HepG2 (cell line): ENCODE results near the gene LRRC42. TPM values are rescaled to one million over a fixed set of nuclear protein-coding genes. Genes with fewer than 3 reads are reported as not detected.
A peak's percentile ranks its signal among the peaks of the same experiment; 100 is the strongest.

Source experiments
- AHDC1 ChIP-seq: sonication (generic); formaldehyde crosslinking; IDR thresholded peaks from 2 replicates; pipeline ENCODE4 v1.5.1; 2020; ENCODE audit warnings: mild to moderate bottlenecking, missing genetic modification reagents, borderline replicate concordance
- CBFB ChIP-seq: sonication (generic); formaldehyde crosslinking; IDR thresholded peaks from 2 replicates; pipeline ENCODE4 v1.4.0; 2020; ENCODE audit warnings: missing genetic modification reagents
- CEBPZ ChIP-seq: IDR thresholded peaks from 2 replicates; pipeline ENCODE4 v1.6.1; 2012; ENCODE audit warnings: low read length, improper control_type of control experiment
- ESRRA ChIP-seq: sonication (generic); formaldehyde crosslinking; IDR thresholded peaks from 2 replicates; pipeline ENCODE4 v1.5.1; 2020; ENCODE audit warnings: mild to moderate bottlenecking, low read depth, missing genetic modification reagents
- FOXA3 ChIP-seq: IDR thresholded peaks from 2 replicates; pipeline ENCODE4 v1.6.1; 2016; ENCODE audit warnings: missing genetic modification reagents, missing compliant biosample characterization
- HOXA7 ChIP-seq: sonication (generic); formaldehyde crosslinking; IDR thresholded peaks from 2 replicates; pipeline ENCODE4 v1.8.1; 2022; ENCODE audit warnings: mild to moderate bottlenecking, missing genetic modification reagents, moderate library complexity
- MTF1 ChIP-seq: sonication (generic); formaldehyde crosslinking; IDR thresholded peaks from 2 replicates; pipeline ENCODE4 v1.5.0; 2020; ENCODE audit warnings: missing genetic modification reagents
- NBN ChIP-seq: fragments of 450-650 bp; conservative IDR thresholded peaks from 2 replicates; pipeline ENCODE4 v1.6.1; 2017
- NPAS2 ChIP-seq: sonication (generic); formaldehyde crosslinking; IDR thresholded peaks from 2 replicates; pipeline ENCODE4 v1.8.0; 2022; ENCODE audit warnings: mild to moderate bottlenecking, missing genetic modification reagents, borderline replicate concordance
- PHF8 ChIP-seq: sonication (generic); formaldehyde crosslinking; IDR thresholded peaks from 2 replicates; pipeline ENCODE4 v1.5.0; 2020; ENCODE audit warnings: missing genetic modification reagents
- PPARG ChIP-seq: conservative IDR thresholded peaks from 2 replicates; pipeline ENCODE4 v1.6.1; 2016; ENCODE audit warnings: missing biosample characterization, missing genetic modification reagents
- STAG1 ChIP-seq: sonication (generic); formaldehyde crosslinking; IDR thresholded peaks from 2 replicates; pipeline ENCODE4 v1.4.0; 2020; ENCODE audit warnings: missing genetic modification reagents
- TFDP1 ChIP-seq: IDR thresholded peaks from 2 replicates; pipeline ENCODE4 v1.6.1; 2016; ENCODE audit warnings: missing compliant biosample characterization, missing genetic modification reagents, borderline replicate concordance
- ZFP36 ChIP-seq: fragments of 150-350 bp; IDR thresholded peaks from 2 replicates; pipeline ENCODE4 v1.6.1; 2018; ENCODE audit warnings: borderline replicate concordance, low read length, low read depth; ENCODE audit not compliant: partially characterized antibody
- ZNF367 ChIP-seq: sonication (generic); formaldehyde crosslinking; IDR thresholded peaks from 2 replicates; pipeline ENCODE4 v1.4.0; 2020; ENCODE audit warnings: missing genetic modification reagents, borderline replicate concordance
- ZNF414 ChIP-seq: sonication (generic); formaldehyde crosslinking; IDR thresholded peaks from 2 replicates; pipeline ENCODE4 v1.5.0; 2020; ENCODE audit warnings: missing genetic modification reagents
- ZNF510 ChIP-seq: sonication (generic); formaldehyde crosslinking; IDR thresholded peaks from 2 replicates; pipeline ENCODE4 v1.4.0; 2020; ENCODE audit warnings: low read depth, mild to moderate bottlenecking, missing genetic modification reagents
- ZNF549 ChIP-seq: sonication (generic); formaldehyde crosslinking; IDR thresholded peaks from 2 replicates; pipeline ENCODE4 v1.5.0; 2020; ENCODE audit warnings: missing genetic modification reagents
- ZNF607 ChIP-seq: sonication (generic); formaldehyde crosslinking; IDR thresholded peaks from 2 replicates; pipeline ENCODE4 v1.5.1; 2020; ENCODE audit warnings: missing genetic modification reagents, mild to moderate bottlenecking, borderline replicate concordance
- ZNF891 ChIP-seq: sonication (generic); formaldehyde crosslinking; IDR thresholded peaks from 2 replicates; pipeline ENCODE4 v1.5.0; 2020; ENCODE audit warnings: mild to moderate bottlenecking, missing genetic modification reagents
- polyA plus RNA-seq, 8 experiments: library from polyadenylated mRNA; depleted of rRNA in 3 of 8; stranded (reverse) in 7 of 8; unstranded in 1 of 8; fragments of >200 nt; fragmentation: Illumina TruSeq in 4 of 8; extraction: Trizol in 4 of 8; gene quantifications; 2 replicates each; pipeline versions ENCODE4 v1.2.1 to v1.2.3, GENCODE V29; 2011 to 2016; ENCODE audit warnings: low read depth in 4 of 8, missing spikeins in 1 of 8, mixed read lengths in 1 of 8; ENCODE audit not compliant: insufficient read depth in 1 of 8
- total RNA-seq, 5 experiments: library from RNA; depleted of rRNA; stranded (reverse); fragments of >200 nt; fragmentation: Illumina TruSeq; extraction: Trizol; gene quantifications; 2 replicates each; pipeline ENCODE4 v1.2.3, GENCODE V29; 2016; ENCODE audit warnings: low read depth in 1 of 5

Gene LRRC42
- total and polyA plus RNA-seq, 2 of the 13 experiments (the other 11 are each of a cell fraction or from before 2014, with no cell fraction given) = 30.6 to 43.6 TPM

GRCh38 chr1:53982034-53982762 is 36.0 kb downstream of the LRRC42 start (continued):
- TF ChIP-seq AHDC1 (CRISPR knock-in tag) (peak; percentile 35; the same call in 1 of the 2 replicates), MTF1 (CRISPR knock-in tag) (no peak), TFDP1 (CRISPR knock-in tag) (no peak), ZFP36 (no peak), ZNF414 (CRISPR knock-in tag) (0 out of 2 replicates have a peak, but pooled peaks have one; percentile 16), ZNF367 (CRISPR knock-in tag) (no peak), CBFB (no peak), ZNF510 (CRISPR knock-in tag) (no peak), HOXA7 (CRISPR knock-in tag) (no peak), FOXA3 (CRISPR knock-in tag) (peak; percentile 26; the same call in 1 of the 2 replicates), ZNF891 (CRISPR knock-in tag) (no peak), NPAS2 (CRISPR knock-in tag) (no peak), ZNF549 (no peak), PHF8 (CRISPR knock-in tag) (peak; percentile 29; the same call in 1 of the 2 replicates), PPARG (CRISPR knock-in tag) (peak; percentile 29; the same call in 1 of the 2 replicates), ESRRA (CRISPR knock-in tag) (no peak), NBN (no peak), STAG1 (CRISPR knock-in tag) (no peak), CEBPZ (no peak), ZNF607 (CRISPR knock-in tag) (no peak)
